ENCODE data around the gene TTC39A. TPM values are rescaled to one million over a fixed set of nuclear protein-coding genes. Genes with fewer than 3 reads are reported as not detected.

Gene TTC39A
- total and polyA plus RNA-seq, 11 donors = 8.4 to 29.2 (median 23.2) TPM

DNA sequence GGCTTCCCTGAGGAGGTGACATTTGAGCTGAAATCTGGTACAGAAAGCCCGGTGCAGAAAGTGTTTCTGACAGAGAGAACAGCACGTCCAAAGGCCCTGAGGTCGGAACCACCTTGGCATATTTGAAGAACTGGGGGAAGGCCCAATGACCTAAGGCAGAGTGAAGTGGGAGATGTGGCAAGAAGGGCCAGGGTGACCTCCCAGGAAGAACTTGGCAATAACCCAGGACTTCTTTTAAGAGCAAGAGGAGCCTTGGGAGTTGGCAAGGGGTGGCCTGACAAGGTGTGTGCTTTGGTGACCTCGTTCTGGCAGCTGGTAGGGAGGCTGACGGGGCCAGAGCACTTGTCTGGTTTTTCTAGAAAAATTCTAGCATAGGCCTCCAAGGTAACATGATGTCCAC is 23.4 kb downstream of the TTC39A start:
- intact Hi-C loops (cut with DNase I) = no loop called here
- Histone ChIP-seq H3K4me3 (no peak overlapping the region), H3K27ac (no peak overlapping the region), H3K9me3 (no peaks in the 10 kb centered on the region), H3K4me1 (peaks cover 0 to 17% (median 0%) of the 10 kb centered on the region in 12 donors), H3K36me3 (peaks cover 0 to 2% (median 0%) of the 10 kb centered on the region in 9 donors), H3K27me3 (no peaks in the 10 kb centered on the region)
- TF ChIP-seq, protein P1, sequence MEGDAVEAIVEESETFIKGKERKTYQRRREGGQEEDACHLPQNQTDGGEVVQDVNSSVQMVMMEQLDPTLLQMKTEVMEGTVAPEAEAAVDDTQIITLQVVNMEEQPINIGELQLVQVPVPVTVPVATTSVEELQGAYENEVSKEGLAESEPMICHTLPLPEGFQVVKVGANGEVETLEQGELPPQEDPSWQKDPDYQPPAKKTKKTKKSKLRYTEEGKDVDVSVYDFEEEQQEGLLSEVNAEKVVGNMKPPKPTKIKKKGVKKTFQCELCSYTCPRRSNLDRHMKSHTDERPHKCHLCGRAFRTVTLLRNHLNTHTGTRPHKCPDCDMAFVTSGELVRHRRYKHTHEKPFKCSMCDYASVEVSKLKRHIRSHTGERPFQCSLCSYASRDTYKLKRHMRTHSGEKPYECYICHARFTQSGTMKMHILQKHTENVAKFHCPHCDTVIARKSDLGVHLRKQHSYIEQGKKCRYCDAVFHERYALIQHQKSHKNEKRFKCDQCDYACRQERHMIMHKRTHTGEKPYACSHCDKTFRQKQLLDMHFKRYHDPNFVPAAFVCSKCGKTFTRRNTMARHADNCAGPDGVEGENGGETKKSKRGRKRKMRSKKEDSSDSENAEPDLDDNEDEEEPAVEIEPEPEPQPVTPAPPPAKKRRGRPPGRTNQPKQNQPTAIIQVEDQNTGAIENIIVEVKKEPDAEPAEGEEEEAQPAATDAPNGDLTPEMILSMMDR (IDR thresholded peaks at IDR 0.05) = no peak
- no peak for TF ChIP-seq POLR2A (IDR thresholded peaks at IDR 0.05)
- ATAC-seq = no peak
- DNase-seq = no peak
- WGBS, 4 donors = 82 to 94% (median 91%) methylated on average over 5 of the region's 5 CpGs

DNA sequence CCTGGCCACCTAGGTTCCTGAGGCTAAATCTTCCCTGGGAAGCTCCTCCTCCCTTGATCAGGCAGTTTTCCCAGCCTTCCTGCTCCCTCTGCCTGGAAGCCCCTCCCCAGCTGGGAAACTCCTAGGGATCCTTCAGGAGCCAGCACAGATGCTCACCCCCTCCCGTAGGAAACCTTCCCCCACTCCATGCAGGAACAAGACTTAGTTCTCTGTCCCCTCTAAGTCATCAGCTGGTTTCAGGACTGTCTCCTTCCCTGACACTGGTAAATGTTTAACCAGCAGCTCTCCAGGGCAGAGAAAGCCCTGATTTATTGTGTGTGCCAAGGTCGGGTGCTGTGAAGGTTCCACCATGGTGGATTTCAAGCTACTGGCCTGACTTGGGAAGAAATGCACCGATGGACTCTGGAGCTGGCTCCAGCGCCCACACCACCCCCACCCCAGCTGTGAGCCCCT is 25.0 kb downstream of the TTC39A start:
- Histone ChIP-seq H3K27me3 (no peaks in the 10 kb centered on the region), H3K4me3 (no peak overlapping the region), H3K9me3 (no peaks in the 10 kb centered on the region), H3K27ac (no peak overlapping the region), H3K4me1 (peaks cover 0 to 17% (median 0%) of the 10 kb centered on the region in 12 donors), H3K36me3 (no peaks in the 10 kb centered on the region)
- intact Hi-C loops (cut with DNase I) = no loop called here
- no peak for ATAC-seq
- 52 to 81% (median 76%) methylated on average over 2 to 4 of the region's 4 CpGs for WGBS, 4 donors
- DNase-seq = no peak
- TF ChIP-seq POLR2A (IDR thresholded peaks at IDR 0.05) = no peak
- TF ChIP-seq, protein P1 (IDR thresholded peaks at IDR 0.05) = no peak

DNA sequence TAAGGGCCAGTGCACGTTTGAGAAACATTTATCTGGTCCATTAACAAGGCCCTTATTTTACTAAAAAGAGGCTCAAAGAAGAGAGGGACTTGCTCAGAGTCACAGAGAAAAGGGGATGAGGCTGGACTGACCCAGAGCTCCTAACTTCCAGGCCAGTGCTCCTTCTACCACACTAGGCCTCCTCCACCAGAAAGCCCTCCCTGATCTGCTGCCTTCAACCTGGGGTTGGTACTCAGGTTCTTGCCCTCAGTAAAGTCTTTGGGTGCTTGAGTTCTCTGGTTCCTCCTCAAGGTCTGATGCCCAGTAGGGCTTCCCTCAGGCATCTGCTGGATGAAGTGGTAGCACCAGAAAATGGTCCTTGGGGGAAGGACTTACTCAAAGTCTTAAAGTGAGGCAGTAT is 26.0 kb downstream of the TTC39A start:
- Histone ChIP-seq H3K4me1 (peaks cover 0 to 17% (median 0%) of the 10 kb centered on the region in 12 donors), H3K4me3 (no peak overlapping the region), H3K36me3 (no peaks in the 10 kb centered on the region), H3K27ac (no peak overlapping the region), H3K9me3 (no peaks in the 10 kb centered on the region), H3K27me3 (no peaks in the 10 kb centered on the region)
- intact Hi-C loops (cut with DNase I) = no loop called here
- WGBS, 4 donors = 66 to 77% (median 72%) methylated on average over 1 of the region's 1 CpG
- no peak for ATAC-seq
- TF ChIP-seq POLR2A (IDR thresholded peaks at IDR 0.05) = no peak
- TF ChIP-seq, protein P1 (IDR thresholded peaks at IDR 0.05) = no peak
- DNase-seq = no peak

DNA sequence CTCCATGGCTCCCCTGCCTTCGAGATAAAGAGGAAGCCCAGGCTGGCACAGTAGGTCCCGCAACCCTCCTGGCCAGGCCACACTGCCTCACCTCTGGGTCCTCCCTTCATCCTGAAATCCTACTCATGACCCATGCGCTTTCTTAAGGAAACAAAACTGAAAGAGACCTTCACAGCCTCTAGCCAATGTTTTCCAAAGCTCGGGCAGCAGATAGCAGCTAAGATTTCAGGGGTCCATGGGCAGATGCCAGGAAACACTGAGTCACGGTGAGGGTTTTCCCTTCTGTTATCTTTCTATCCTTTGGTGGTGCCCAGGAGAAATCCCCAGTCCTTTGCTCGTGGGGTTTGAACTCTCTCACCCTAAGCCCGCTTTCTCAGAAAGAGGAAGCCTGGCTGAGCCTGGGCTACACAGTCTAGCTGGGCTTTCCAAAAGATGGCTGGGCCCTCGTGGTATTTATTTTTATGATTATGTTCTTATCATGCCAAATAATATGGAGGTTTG is 26.6 kb downstream of the TTC39A start:
- peak overlapping the region in 1 of 12 donors; percentile 20 for H3K4me3 ChIP-seq
- H3K9me3 ChIP-seq = no peaks in the 10 kb centered on the region
- peaks cover 0 to 17% (median 0%) of the 10 kb centered on the region in 12 donors for H3K4me1 ChIP-seq
- no peak for DNase-seq
- peak overlapping the region in 1 of 12 donors; percentile 52 for H3K27ac ChIP-seq
- TF ChIP-seq, protein P1 (IDR thresholded peaks at IDR 0.05) = no peak
- no peak for TF ChIP-seq POLR2A (IDR thresholded peaks at IDR 0.05)
- WGBS, 4 donors = 59 to 72% (median 66%) methylated on average over 8 of the region's 8 CpGs
- no peaks in the 10 kb centered on the region for H3K36me3 ChIP-seq
- ATAC-seq = no peak
- intact Hi-C loops (cut with DNase I) = no loop called here
- no peaks in the 10 kb centered on the region for H3K27me3 ChIP-seq
